Stimulated activated CD4-positive, alpha-beta T cell treated with anti-CD3 and anti-CD28 coated beads, Interleukin-1b, Interleukin-23, amount 100 ng/mL, for 4 hours (primary cell): ENCODE measurements around the gene SEZ6L2.
"Not testable (repeated sequence)": the region's sequence is repeated elsewhere in the genome, so short reads cannot be mapped to it uniquely, and the experiment has no call there.

Source experiments
- DNase-seq, 2 donors: peaks; one replicate each; pipeline ENCODE4 v3.0.0-alpha.2; 2020; ENCODE audit warnings: low read depth in 2 of 2

The SEZ6L2 gene

GRCh38 chr16:29899516-29900101, at the start of gene SEZ6L2:
Gene SEZ6L2, minus strand, starts transcription at chr16:29899550. Its CDS starts 531 bp downstream, at chr16:29899019.
- DNase-seq: peak in 1 of 2 donors; percentile 71

- DNase-seq: no peak
Observed at GRCh38 chr16:29947897-29948296, 48.5 kb upstream of the SEZ6L2 start.

- DNase-seq: no peak
Observed at GRCh38 chr16:29943846-29944799, 44.8 kb upstream of the SEZ6L2 start.

GRCh38 chr16:29940656-29941055, 41.3 kb upstream of the SEZ6L2 start:
- DNase-seq: no peak

- DNase-seq: not testable (repeated sequence)
Observed at GRCh38 chr16:29931750-29932149, 32.4 kb upstream of the SEZ6L2 start.

- DNase-seq: no peak
Observed at GRCh38 chr16:29927070-29927905, 27.9 kb upstream of the SEZ6L2 start.

GRCh38 chr16:29926711-29927052, 27.3 kb upstream of the SEZ6L2 start:
- no peak for DNase-seq

- DNase-seq: peak; percentile 83 to 91
Observed at GRCh38 chr16:29925781-29926710, 26.7 kb upstream of the SEZ6L2 start, which contains the start of gene KCTD13. Gene KCTD13, minus strand, starts transcription at chr16:29926226. Its CDS starts 193 bp downstream, at chr16:29926033.

GRCh38 chr16:29925105-29925756, 25.9 kb upstream of the SEZ6L2 start:
- DNase-seq: no peak

GRCh38 chr16:29922986-29923501, 23.7 kb upstream of the SEZ6L2 start:
- no peak for DNase-seq

GRCh38 chr16:29922326-29922725, 23.0 kb upstream of the SEZ6L2 start:
- no peak for DNase-seq

- no peak for DNase-seq
Observed at GRCh38 chr16:29921034-29921385, 21.7 kb upstream of the SEZ6L2 start.

- DNase-seq: no peak
Observed at GRCh38 chr16:29920288-29921033, 21.1 kb upstream of the SEZ6L2 start.

GRCh38 chr16:29916979-29917378, 17.6 kb upstream of the SEZ6L2 start:
- DNase-seq: no peak

- no peak for DNase-seq
Observed at GRCh38 chr16:29915590-29916247, 16.4 kb upstream of the SEZ6L2 start.

- DNase-seq: no peak
Observed at GRCh38 chr16:29913514-29913913, 14.2 kb upstream of the SEZ6L2 start.

- DNase-seq: no peak
Observed at GRCh38 chr16:29912087-29912486, 12.7 kb upstream of the SEZ6L2 start.

- no peak for DNase-seq
Observed at GRCh38 chr16:29911676-29912010, 12.3 kb upstream of the SEZ6L2 start.
